Effector memory CD4-positive, alpha-beta T cell (primary cell): Measurements from ENCODE around the gene PLPPR2.

Source experiments
- DNase-seq, 3 donors: peaks; one replicate each; pipeline ENCODE4 v3.0.0-alpha.2; 2020
- H3K27ac ChIP-seq: 2 replicates; pipeline ENCODE4 v1.7.0; 2013; ENCODE audit warnings: mild to moderate bottlenecking, low read length, moderate library complexity; ENCODE audit not compliant: insufficient read depth, poor library complexity, severe bottlenecking
- H3K27me3 ChIP-seq: replicated peaks from 2 replicates; pipeline ENCODE4 v1.7.0; 2013; ENCODE audit warnings: mild to moderate bottlenecking, low read length; ENCODE audit not compliant: insufficient read depth, control insufficient read depth, poor library complexity, severe bottlenecking
- H3K36me3 ChIP-seq: 2 replicates; pipeline ENCODE4 v1.7.0; 2013; ENCODE audit warnings: mild to moderate bottlenecking, low read length, moderate library complexity; ENCODE audit not compliant: control insufficient read depth, insufficient read depth
- H3K4me1 ChIP-seq: 2 replicates; pipeline ENCODE4 v1.7.0; 2013; ENCODE audit warnings: low read length, mild to moderate bottlenecking; ENCODE audit not compliant: control insufficient read depth, insufficient read depth, poor library complexity, severe bottlenecking
- H3K4me3 ChIP-seq: 2 replicates; pipeline ENCODE4 v1.7.0; 2013; ENCODE audit warnings: low read length, low read depth, mild to moderate bottlenecking; ENCODE audit not compliant: insufficient read depth, poor library complexity, severe bottlenecking
- H3K9me3 ChIP-seq: 2 replicates; pipeline ENCODE4 v1.7.0; 2013; ENCODE audit warnings: mild to moderate bottlenecking, low read length, moderate library complexity; ENCODE audit not compliant: control insufficient read depth

The PLPPR2 gene

DNA sequence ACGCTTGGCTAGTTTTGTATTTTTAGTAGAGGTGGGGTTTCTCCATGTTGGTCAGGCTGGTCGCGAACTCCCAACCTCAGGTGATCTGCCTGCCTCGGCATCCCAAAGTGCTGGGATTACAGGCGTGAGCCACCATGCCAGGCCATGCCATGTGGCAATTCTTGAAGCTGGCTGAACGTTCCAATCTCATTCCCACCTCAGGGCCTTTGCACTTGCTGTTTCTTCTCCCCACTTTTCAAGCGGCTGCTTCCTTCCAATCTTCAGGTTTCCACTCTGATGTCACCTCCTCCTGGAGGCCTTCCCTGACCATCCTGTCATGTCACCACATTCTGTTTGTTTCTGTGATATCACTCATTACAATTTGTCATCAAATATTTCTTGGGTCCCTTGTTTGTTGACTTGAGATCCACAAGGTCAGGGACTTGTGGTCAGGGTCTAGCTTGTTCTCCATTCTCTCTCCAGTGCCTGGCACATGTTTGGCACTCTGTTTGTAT, 24.7 kb downstream of the PLPPR2 start:
- Histone ChIP-seq H3K9me3 (no peaks in the 10 kb centered on the region), H3K36me3 (peaks cover 6% of the 10 kb centered on the region), H3K27ac (peak overlapping the region; percentile 83), H3K27me3 (peaks cover 13% of the 10 kb centered on the region), H3K4me1 (peaks cover 37% of the 10 kb centered on the region), H3K4me3 (peak overlapping the region; percentile 57)
- no peak for DNase-seq

DNA sequence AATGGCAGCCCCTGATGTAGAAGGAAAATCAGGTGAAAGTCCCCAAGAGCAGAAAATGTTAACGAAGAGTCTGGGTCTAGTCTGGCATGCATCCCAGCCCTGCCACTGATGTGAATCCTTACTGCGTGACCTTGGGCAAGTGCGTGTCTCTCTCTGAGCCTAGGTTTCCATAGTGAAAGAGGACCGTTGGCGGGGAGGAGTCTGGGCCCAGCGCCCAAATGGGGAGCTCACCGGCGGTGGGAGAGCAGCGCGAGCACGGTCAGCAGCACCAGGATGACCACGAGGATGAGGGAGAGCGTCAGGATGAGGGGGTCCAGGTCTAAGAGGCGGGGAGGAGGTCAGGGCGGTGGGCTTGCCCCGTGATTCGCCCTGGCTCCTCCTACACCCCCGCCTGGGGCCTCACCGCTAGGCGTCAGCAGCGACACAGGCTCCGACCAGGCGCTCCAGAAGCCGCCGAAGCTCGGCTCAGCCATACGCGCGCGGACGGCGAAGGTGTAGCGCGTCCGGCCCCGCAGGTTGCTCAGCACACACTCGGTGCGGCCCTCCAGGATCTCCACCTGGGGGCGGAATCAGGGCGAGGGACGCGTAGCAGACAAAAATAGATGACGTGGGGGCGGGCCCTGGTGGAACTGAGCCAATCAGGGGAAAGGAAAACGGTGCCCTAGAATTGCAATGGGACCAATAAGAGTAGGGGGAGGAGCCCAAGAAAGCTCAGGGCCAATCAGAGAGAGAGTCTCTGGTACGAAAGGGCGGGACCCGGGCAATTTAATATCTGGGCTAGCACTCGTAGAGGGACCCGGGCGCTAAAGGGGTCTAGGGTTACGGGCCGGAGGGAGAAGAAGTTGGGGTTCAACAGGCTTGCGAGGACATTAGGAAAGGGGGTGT, 25.7 kb downstream of the PLPPR2 start:
- peaks cover 32% of the 10 kb centered on the region for H3K4me1 ChIP-seq
- H3K36me3 ChIP-seq, result peaks cover 6% of the 10 kb centered on the region
- peak overlapping the region; percentile 83 for H3K27ac ChIP-seq
- H3K9me3 ChIP-seq, result no peaks in the 10 kb centered on the region
- DNase-seq, result peak; percentile 95 to 97 (median 97)
- H3K4me3 ChIP-seq, result peak overlapping the region; percentile 57
- H3K27me3 ChIP-seq, result peaks cover 13% of the 10 kb centered on the region

DNA sequence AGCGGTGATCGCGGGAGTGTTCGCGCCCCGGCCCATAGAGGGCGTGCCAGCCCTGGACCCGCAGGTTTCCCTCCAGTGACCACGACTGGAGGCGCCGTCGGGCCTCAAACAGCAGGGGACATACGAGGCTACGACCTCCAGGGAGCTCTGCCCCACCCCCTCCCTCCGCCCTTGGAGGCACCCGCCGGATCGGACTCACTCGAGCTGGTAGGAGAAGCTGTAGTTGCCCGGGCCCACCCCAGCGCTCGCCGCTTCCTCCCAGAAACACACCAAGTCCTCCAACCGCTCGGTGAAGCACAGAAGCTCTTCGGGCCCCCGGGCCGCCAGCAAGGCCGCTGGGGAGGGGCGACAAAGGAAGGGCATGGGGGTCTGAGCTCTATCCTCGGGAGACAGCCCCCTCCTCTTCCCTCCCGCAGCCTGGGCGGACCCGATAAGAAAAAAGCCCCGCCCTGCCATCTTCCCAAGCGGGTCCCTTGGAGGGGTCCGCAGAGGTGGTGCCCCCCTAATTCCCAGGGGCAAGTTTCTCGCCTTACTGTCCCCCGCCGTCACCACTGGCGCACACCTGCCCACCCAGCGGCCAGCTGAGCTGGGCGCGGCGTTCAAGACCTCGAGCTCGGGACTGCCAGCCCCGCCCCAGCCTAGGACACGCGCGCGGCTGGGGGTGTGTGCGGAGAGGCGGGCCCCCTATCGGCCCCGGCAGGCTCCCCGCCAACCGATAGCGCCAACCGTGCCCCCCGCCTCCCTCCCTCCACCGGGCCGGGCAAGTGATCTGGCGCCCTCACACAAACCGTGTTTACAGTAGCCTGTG, 27.9 kb downstream of the PLPPR2 start:
- no peaks in the 10 kb centered on the region for H3K9me3 ChIP-seq
- no peak for DNase-seq
- peaks cover 25% of the 10 kb centered on the region for H3K4me1 ChIP-seq
- H3K27me3 ChIP-seq, result peaks cover 13% of the 10 kb centered on the region
- H3K27ac ChIP-seq, result no peak overlapping the region
- H3K36me3 ChIP-seq, result peaks cover 1% of the 10 kb centered on the region
- H3K4me3 ChIP-seq, result peak overlapping the region; percentile 35

DNA sequence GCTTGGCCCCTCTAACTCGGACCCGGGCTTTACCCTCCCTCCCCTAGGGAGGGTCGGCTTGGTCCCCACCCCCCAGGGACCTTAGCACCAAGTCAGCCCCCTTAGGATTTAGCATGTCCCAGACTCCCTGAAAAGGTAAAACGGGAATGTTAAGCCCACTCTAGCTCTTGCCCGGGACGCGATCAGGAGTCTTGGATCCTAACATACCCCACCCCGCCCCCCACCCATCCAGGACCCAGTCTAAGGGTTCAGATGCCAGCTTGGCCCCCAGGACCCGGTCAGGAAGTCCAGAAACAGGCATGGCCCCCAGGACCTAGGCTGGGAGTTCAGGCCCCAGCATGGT, 28.4 kb downstream of the PLPPR2 start:
- DNase-seq, result no peak
- Histone ChIP-seq H3K27me3 (peaks cover 13% of the 10 kb centered on the region), H3K36me3 (no peaks in the 10 kb centered on the region), H3K4me1 (peaks cover 25% of the 10 kb centered on the region), H3K27ac (no peak overlapping the region), H3K4me3 (no peak overlapping the region), H3K9me3 (no peaks in the 10 kb centered on the region)

DNA sequence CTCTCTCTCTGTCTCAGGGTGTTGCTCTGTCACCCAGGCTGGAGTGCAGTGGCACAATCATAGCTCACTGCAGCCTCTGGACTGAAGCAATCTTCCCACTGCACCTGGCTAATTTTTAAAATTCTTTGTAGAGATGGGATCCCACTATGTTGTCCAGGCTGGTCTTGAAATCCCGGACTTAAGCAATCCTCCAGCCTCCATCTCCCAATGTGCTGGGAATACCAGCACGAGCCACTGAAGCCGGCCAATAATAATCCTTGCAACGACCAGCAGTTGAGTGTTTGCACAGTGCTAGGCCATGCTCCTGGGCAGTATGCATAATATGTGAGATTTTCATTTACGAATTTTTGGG, 29.5 kb downstream of the PLPPR2 start:
- peaks cover 25% of the 10 kb centered on the region for H3K4me1 ChIP-seq
- H3K27me3 ChIP-seq, result peaks cover 13% of the 10 kb centered on the region
- H3K9me3 ChIP-seq, result no peaks in the 10 kb centered on the region
- no peak for DNase-seq
- no peak overlapping the region for H3K4me3 ChIP-seq
- no peak overlapping the region for H3K27ac ChIP-seq
- no peaks in the 10 kb centered on the region for H3K36me3 ChIP-seq

DNA sequence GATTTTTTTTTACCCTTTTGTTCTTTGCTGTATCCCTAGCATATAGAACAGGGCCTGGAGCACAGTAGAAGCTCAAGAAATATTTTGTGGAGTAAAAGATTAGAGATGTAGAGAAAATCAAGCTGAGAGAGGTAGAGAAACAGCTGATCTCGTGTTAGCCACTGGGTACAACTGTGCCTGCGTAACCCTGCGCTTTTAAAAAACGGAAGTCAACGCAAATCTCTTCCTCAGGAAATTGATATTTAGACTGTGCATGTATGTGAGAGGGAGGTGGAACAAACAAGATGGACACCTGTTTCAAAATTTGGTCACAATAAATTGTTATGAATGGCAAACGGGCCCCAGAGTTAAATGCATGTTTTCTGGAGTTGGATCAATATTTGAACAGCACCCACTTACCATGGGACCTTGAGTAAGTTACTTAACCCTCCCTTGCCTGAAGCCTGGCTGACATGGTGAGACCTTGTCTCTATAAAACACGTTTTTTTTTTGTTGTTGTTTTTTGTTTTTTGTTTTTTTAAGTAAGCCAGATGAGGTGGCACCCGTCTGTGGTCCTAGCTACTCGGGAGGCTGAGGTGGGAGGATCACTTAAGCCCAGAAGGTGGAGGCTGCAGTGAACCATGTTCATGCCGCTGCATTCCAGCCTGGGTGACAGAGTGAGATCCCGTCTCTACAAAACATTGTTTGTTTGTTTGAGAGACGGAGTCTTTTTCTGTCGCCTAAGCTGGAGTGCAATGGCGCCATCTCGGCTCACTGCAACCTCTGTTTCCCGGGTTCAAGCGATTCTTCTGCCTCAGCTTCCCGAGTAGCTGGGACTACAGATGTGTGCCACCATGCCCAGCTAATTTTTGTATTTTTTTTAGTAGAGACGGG, 32.2 kb downstream of the PLPPR2 start:
- H3K9me3 ChIP-seq, result peaks cover 5% of the 10 kb centered on the region
- peaks cover 14% of the 10 kb centered on the region for H3K4me1 ChIP-seq
- no peaks in the 10 kb centered on the region for H3K36me3 ChIP-seq
- DNase-seq, result no peak
- no peak overlapping the region for H3K27ac ChIP-seq
- peaks cover 13% of the 10 kb centered on the region for H3K27me3 ChIP-seq
- no peak overlapping the region for H3K4me3 ChIP-seq

DNA sequence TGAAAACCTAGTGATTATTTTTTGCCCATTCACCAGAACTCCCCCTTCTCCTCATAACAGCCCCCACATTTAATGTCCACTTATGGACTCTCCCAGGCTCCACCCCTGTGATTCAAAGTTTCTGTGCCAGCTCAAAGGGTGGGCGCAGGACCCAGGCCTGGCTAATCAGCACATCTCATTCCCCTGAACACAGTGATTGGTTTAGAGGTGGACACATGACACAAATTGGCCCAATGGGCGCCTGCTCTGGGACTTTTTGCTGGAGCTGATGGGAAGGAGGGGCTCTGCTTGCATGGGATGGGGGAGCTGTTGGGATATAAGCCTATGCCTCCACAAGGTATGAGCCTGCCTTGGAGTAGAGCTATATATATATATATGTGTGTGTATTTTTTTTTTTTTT, 35.1 kb downstream of the PLPPR2 start:
- no peaks in the 10 kb centered on the region for H3K27me3 ChIP-seq
- DNase-seq, result no peak
- no peaks in the 10 kb centered on the region for H3K36me3 ChIP-seq
- H3K9me3 ChIP-seq, result peaks cover 5% of the 10 kb centered on the region
- no peaks in the 10 kb centered on the region for H3K4me1 ChIP-seq
- H3K27ac ChIP-seq, result no peak overlapping the region
- H3K4me3 ChIP-seq, result no peak overlapping the region

DNA sequence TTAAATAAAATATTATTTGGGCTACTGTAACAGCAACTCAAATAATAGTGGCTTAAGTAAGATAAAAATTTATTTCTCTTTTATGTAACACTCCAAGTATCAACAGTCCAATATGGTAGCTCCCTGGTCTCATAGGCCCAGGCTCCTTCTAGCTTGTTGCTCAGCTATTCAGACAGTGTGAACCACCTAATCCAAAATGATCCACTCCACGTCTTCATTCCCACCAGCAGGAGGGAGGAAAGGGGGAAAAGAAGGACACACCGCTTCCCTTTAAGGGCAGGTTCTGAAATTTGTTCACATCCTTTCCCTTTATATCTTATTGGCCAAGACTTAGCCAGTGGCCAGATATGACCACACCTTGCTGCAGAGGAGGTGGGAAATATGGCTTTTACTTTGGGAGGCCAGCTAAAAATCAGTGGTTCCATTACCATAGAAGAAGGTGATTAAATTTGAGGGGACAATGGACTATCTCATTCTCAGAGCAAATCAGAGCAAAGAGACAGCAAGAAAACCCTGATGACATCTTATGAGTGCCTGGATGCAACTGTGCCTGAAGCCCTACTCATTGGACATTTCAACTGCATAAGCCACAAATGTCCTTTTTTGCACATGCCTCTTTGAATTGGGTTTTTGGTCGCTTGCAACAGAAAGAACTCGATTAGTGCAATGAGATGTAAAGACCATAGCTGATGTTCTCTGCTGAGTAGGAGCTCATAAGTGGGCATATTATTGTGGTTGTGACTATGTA, 35.9 kb downstream of the PLPPR2 start:
- H3K36me3 ChIP-seq, result no peaks in the 10 kb centered on the region
- no peaks in the 10 kb centered on the region for H3K27me3 ChIP-seq
- H3K9me3 ChIP-seq, result peaks cover 5% of the 10 kb centered on the region
- DNase-seq, result no peak
- no peaks in the 10 kb centered on the region for H3K4me1 ChIP-seq
- no peak overlapping the region for H3K4me3 ChIP-seq
- no peak overlapping the region for H3K27ac ChIP-seq

DNA sequence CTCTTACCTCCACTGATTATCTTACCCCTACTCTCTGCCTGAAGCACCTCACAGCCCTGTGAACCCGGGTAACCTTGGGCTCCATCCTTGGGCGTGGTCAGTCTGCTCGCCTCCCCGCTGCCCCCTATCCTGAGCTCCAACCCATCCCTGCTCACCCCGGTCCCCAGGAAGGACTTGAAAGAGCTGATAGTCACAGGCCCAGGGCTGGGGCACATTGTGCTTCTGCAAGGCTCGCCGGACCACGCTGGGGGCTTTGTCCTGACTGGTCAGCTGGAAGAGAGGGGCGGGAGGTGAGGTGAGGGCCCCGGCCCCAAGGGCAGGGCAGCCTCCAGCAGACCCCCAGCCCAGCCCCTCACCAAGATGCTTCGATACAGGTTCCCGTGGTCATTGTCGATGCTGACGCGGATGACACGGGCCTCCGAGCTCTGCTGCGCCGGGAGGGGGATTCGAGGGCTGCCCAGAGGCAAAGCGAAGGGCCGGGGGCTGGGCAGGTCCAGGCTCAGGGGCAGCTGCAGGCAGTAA, 41.9 kb downstream of the PLPPR2 start:
- no peak for DNase-seq
- no peaks in the 10 kb centered on the region for H3K36me3 ChIP-seq
- no peaks in the 10 kb centered on the region for H3K27me3 ChIP-seq
- H3K4me3 ChIP-seq, result no peak overlapping the region
- H3K27ac ChIP-seq, result no peak overlapping the region
- no peaks in the 10 kb centered on the region for H3K9me3 ChIP-seq
- H3K4me1 ChIP-seq, result no peaks in the 10 kb centered on the region
